CD14-positive monocyte (primary cell): ENCODE data around the gene LUZP2. TPM values are rescaled to one million over a fixed set of nuclear protein-coding genes. Genes with fewer than 3 reads are reported as not detected.
A peak's percentile ranks its signal among the peaks of the same experiment; 100 is the strongest.

Experiments used
- DNase-seq, 3 donors: peaks; one replicate each; pipeline ENCODE4 v3.0.0-alpha.2; 2011 to 2022
- H2AFZ ChIP-seq: 2 replicates; pipeline ENCODE4 v1.6.0; 2012; ENCODE audit warnings: mild to moderate bottlenecking, low read depth, low read length, inconsistent platforms; ENCODE audit not compliant: insufficient read depth, poor library complexity, severe bottlenecking
- H3K27ac ChIP-seq, 2 donors: 1 replicate in 1 of 2; 2 replicates in 1 of 2; pipeline ENCODE4 v1.5.1; 2012 to 2013; ENCODE audit warnings: low read length in 2 of 2, control low read depth in 1 of 2, inconsistent platforms in 1 of 2, low read depth in 1 of 2, mild to moderate bottlenecking in 1 of 2
- H3K27me3 ChIP-seq, 2 donors: one replicate each; pipeline versions ENCODE4 v1.6.0 to v1.6.1; 2011 to 2013; ENCODE audit warnings: low read length in 2 of 2; ENCODE audit not compliant: control insufficient read depth in 2 of 2, insufficient read depth in 2 of 2
- H3K36me3 ChIP-seq, 2 donors: replicated peaks in 1 of 2; 1 replicate in 1 of 2; 2 replicates in 1 of 2; pipeline versions ENCODE4 v1.5.1 to v1.6.1; 2012 to 2013; ENCODE audit warnings: low read length in 2 of 2, control low read depth in 1 of 2, inconsistent platforms in 1 of 2, mild to moderate bottlenecking in 1 of 2; ENCODE audit not compliant: insufficient read depth in 2 of 2, control insufficient read depth in 1 of 2
- H3K4me1 ChIP-seq, 2 donors: 1 replicate in 1 of 2; 2 replicates in 1 of 2; pipeline versions ENCODE4 v1.5.1 to v1.6.1; 2012 to 2013; ENCODE audit warnings: low read length in 2 of 2, control low read depth in 1 of 2, inconsistent platforms in 1 of 2, mild to moderate bottlenecking in 1 of 2, moderate library complexity in 1 of 2; ENCODE audit not compliant: insufficient read depth in 2 of 2, control insufficient read depth in 1 of 2
- H3K4me2 ChIP-seq: replicated peaks from 2 replicates; pipeline ENCODE3; 2012; ENCODE audit warnings: low read length, moderate library complexity, mild to moderate bottlenecking; ENCODE audit not compliant: poor library complexity, severe bottlenecking; ENCODE audit errors: extremely low read depth
- H3K4me3 ChIP-seq, 3 experiments: fragments of 200-600 bp in 1 of 3; sonication (generic) in 1 of 3; replicated peaks in 1 of 3; 1 replicate in 2 of 3; 2 replicates in 1 of 3; pipeline ENCODE4 v1.5.1; 2011 to 2013; ENCODE audit warnings: low read length in 3 of 3, mild to moderate bottlenecking in 3 of 3, control low read depth in 2 of 3, low read depth in 2 of 3, inconsistent platforms in 1 of 3, moderate library complexity in 1 of 3
- H3K79me2 ChIP-seq: 2 replicates; pipeline ENCODE4 v1.6.0; 2012; ENCODE audit warnings: mild to moderate bottlenecking, control low read depth, inconsistent platforms, low read length, moderate library complexity; ENCODE audit not compliant: insufficient read depth
- H3K9ac ChIP-seq: 2 replicates; pipeline ENCODE4 v1.6.0; 2017; ENCODE audit warnings: low read length, mild to moderate bottlenecking; ENCODE audit not compliant: insufficient read depth, poor library complexity, severe bottlenecking
- H3K9me3 ChIP-seq, 2 donors: replicated peaks in 1 of 2; 1 replicate in 1 of 2; 2 replicates in 1 of 2; pipeline versions ENCODE4 v1.5.1 to v1.6.1; 2012 to 2013; ENCODE audit warnings: low read length in 2 of 2, control low read depth in 1 of 2; ENCODE audit not compliant: control insufficient read depth in 1 of 2, insufficient read depth in 1 of 2
- H4K20me1 ChIP-seq: 2 replicates; pipeline ENCODE4 v1.6.0; 2012; ENCODE audit warnings: mild to moderate bottlenecking, low read length, control low read depth, moderate library complexity; ENCODE audit not compliant: insufficient read depth
- H3K27ac Mint-ChIP-seq, 7 donors: one replicate each; pipeline ENCODE4 v1.8.0; 2020; ENCODE audit warnings: mild to moderate bottlenecking in 7 of 7, mixed read lengths in 7 of 7, moderate library complexity in 6 of 7, inconsistent platforms in 2 of 7
- H3K27me3 Mint-ChIP-seq, 3 donors: one replicate each; pipeline ENCODE4 v1.8.0; 2021 to 2022; ENCODE audit warnings: low read depth in 3 of 3, mild to moderate bottlenecking in 3 of 3, mixed read lengths in 3 of 3, moderate library complexity in 3 of 3, inconsistent platforms in 1 of 3
- H3K36me3 Mint-ChIP-seq, 2 donors: one replicate each; pipeline ENCODE4 v1.8.0; 2020; ENCODE audit warnings: mixed read lengths in 2 of 2, inconsistent platforms in 1 of 2, mild to moderate bottlenecking in 1 of 2
- H3K4me1 Mint-ChIP-seq: one replicate; pipeline ENCODE4 v1.8.0; 2020; ENCODE audit warnings: mild to moderate bottlenecking, mixed read lengths
- H3K4me3 Mint-ChIP-seq, 2 donors: one replicate each; pipeline ENCODE4 v1.8.0; 2020; ENCODE audit warnings: mild to moderate bottlenecking in 2 of 2, mixed read lengths in 2 of 2, moderate library complexity in 1 of 2
- H3K9me3 Mint-ChIP-seq, 7 donors: one replicate each; pipeline ENCODE4 v1.8.0; 2020 to 2022; ENCODE audit warnings: mixed read lengths in 7 of 7, mild to moderate bottlenecking in 6 of 7, moderate library complexity in 6 of 7, inconsistent platforms in 2 of 7
- CTCF ChIP-seq: fragments of 200-600 bp; IDR thresholded peaks from one replicate; pipeline ENCODE4 v1.8.0; 2022; ENCODE audit warnings: antibody characterized with exemption, mild to moderate bottlenecking
- WGBS: methylation state at CpG from one replicate; pipeline ENCODE4 v1.1.5; 2013; ENCODE audit warnings: missing lambda C conversion rate; ENCODE audit not compliant: insufficient coverage; 5-methylcytosine and 5-hydroxymethylcytosine counted together
- intact Hi-C, 2 donors: fragments of 100-400 bp; cut with micrococcal nuclease; formaldehyde crosslinking; loops; one replicate each; pipeline versions ENCODE4 v1.15.0 to v1.15.1; 2023
- polyA minus RNA-seq: library from RNA; depleted of rRNA, polyadenylated mRNA; stranded (reverse); fragments of >200 nt; gene quantifications from 2 replicates; pipeline ENCODE4 v1.2.3, GENCODE V29; 2012
- polyA plus RNA-seq, 3 donors: library from polyadenylated mRNA; depleted of rRNA in 1 of 3; unstranded in 2 of 3; stranded (reverse) in 1 of 3; fragments of 300-500 nt in 2 of 3; fragments of >200 nt in 1 of 3; fragmentation: Illumina TruSeq in 2 of 3; gene quantifications; 1 replicate in 2 of 3; 2 replicates in 1 of 3; pipeline ENCODE4 v1.2.3, GENCODE V29; 2012 to 2021
- total RNA-seq, 12 experiments: library from RNA in 1 of 12; stranded (reverse) in 1 of 12; fragments of 120-200 nt in 1 of 12; gene quantifications; one replicate each; pipeline ENCODE4 v1.2.4 and lab custom pipeline; 2013 to 2026; ENCODE audit warnings: mixed read lengths in 6 of 12, inconsistent platforms in 1 of 12

LUZP2 gene
- 0.12 TPM for total RNA-seq (2013)
- polyA plus RNA-seq = not detected
- not detected in 2 replicates for polyA minus RNA-seq
- 0 to 1.8 (median 0) reads per million in 11 experiments for total RNA-seq (lab: John Stamatoyannopoulos, UW)

- H4K20me1 ChIP-seq = no peaks in the 10 kb centered on the region
- no peaks in the 10 kb centered on the region for H3K36me3 ChIP-seq
- H3K4me1 ChIP-seq = no peaks in the 10 kb centered on the region
- H3K4me2 ChIP-seq = no peak within 1 kb of the TSS
- intact Hi-C loops = no loop called here
- no peak within 1 kb of the TSS for H3K4me3 ChIP-seq
- no peak for TF ChIP-seq CTCF
- DNase-seq = no peak
- H3K27ac ChIP-seq = no peak within 1 kb of the TSS
- Mint-ChIP-seq H3K9me3 (peaks cover 0 to 8% (median 5%) of the 10 kb centered on the region in 7 donors), H3K36me3 (no peaks in the 10 kb centered on the region), H3K4me1 (no peaks in the 10 kb centered on the region), H3K27me3 (peaks cover 23 to 32% (median 30%) of the 10 kb centered on the region in 3 donors), H3K27ac (no peak within 1 kb of the TSS), H3K4me3 (peak within 1 kb of the TSS in 1 of 2 donors; percentile 71)
- H3K9ac ChIP-seq = no peak within 1 kb of the TSS
- WGBS = 2% methylated on average over 60 of the region's 65 CpGs
- peaks cover 18 to 19% of the 10 kb centered on the region in 2 donors for H3K27me3 ChIP-seq
- no peaks in the 10 kb centered on the region for H3K9me3 ChIP-seq
- no peak within 1 kb of the TSS for H2AFZ ChIP-seq
- H3K79me2 ChIP-seq = no peaks in the 10 kb centered on the region
Observed at GRCh38 chr11:24496736-24497725, at the start of gene LUZP2. Gene LUZP2 (plus strand): TSS chr11:24497053.

GRCh38 chr11:24453129-24453718 is 43.6 kb upstream of the LUZP2 start:
- Histone ChIP-seq H3K4me2 (no peak overlapping the region), H3K4me1 (no peaks in the 10 kb centered on the region), H3K79me2 (no peaks in the 10 kb centered on the region), H3K36me3 (no peaks in the 10 kb centered on the region), H3K4me3 (no peak overlapping the region), H3K9me3 (no peaks in the 10 kb centered on the region), H3K9ac (no peak overlapping the region), H4K20me1 (no peaks in the 10 kb centered on the region), H2AFZ (no peak overlapping the region), H3K27me3 (no peaks in the 10 kb centered on the region), H3K27ac (no peak overlapping the region)
- Mint-ChIP-seq H3K27ac (no peak overlapping the region), H3K4me1 (no peaks in the 10 kb centered on the region), H3K36me3 (no peaks in the 10 kb centered on the region), H3K27me3 (no peaks in the 10 kb centered on the region), H3K9me3 (peaks cover 0 to 8% (median 2%) of the 10 kb centered on the region in 7 donors), H3K4me3 (no peak overlapping the region)
- no peak for DNase-seq
- no peak for TF ChIP-seq CTCF
- intact Hi-C loops = no loop called here
- no CpG with 5 or more reads among the region's 3 CpGs for WGBS
